ENCODE results near the gene C8A.

- TF ChIP-seq CTCF (IDR thresholded peaks at IDR 0.05; ENCODE audit: borderline replicate concordance, extremely low read depth, low read length, poor library complexity, severe bottlenecking) (no peak), EZH2 (IDR thresholded peaks at IDR 0.05; ENCODE audit: borderline replicate concordance, low read depth, low read length, severe bottlenecking) (no peak)
These were observed 44.3 kb downstream of the C8A start for GRCh38 chr1:56898879-56899278.

Measured in DND-41 (cell line).